ENCODE data around the gene ANO5.

The ANO5 gene

DNA sequence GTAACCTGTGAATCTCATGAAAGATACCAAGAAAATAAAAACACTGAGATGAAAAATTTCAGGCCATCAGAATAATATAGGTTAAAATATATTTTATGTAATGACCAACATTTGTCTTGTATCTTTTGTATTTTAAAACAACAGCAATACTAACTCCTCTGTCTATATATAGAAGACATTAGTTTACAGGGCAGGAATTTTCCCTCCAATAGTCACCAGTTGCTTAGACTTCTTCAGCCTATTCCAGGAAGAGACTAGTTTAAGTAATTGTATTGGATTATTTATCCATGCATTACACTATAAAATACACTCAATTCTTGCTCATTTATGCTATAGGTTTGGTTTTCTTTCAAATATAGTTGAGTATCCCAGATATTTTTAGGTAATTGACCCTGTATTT is 24.1 kb downstream of the ANO5 start:
- DNase-seq (ENCODE audit: low read depth, low spot score): no peak
- H3K4me3 ChIP-seq (ENCODE audit: low read depth, low read length): no peak overlapping the region
- in situ Hi-C loops (cut with HindIII; ENCODE audit: low sequenced_read_pairs): no loop called here
- TF ChIP-seq, protein P1, sequence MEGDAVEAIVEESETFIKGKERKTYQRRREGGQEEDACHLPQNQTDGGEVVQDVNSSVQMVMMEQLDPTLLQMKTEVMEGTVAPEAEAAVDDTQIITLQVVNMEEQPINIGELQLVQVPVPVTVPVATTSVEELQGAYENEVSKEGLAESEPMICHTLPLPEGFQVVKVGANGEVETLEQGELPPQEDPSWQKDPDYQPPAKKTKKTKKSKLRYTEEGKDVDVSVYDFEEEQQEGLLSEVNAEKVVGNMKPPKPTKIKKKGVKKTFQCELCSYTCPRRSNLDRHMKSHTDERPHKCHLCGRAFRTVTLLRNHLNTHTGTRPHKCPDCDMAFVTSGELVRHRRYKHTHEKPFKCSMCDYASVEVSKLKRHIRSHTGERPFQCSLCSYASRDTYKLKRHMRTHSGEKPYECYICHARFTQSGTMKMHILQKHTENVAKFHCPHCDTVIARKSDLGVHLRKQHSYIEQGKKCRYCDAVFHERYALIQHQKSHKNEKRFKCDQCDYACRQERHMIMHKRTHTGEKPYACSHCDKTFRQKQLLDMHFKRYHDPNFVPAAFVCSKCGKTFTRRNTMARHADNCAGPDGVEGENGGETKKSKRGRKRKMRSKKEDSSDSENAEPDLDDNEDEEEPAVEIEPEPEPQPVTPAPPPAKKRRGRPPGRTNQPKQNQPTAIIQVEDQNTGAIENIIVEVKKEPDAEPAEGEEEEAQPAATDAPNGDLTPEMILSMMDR (IDR thresholded peaks at IDR 0.05; ENCODE audit: low read depth, low read length): no peak

GRCh38 chr11:22221143-22221542 is 28.3 kb downstream of the ANO5 start:
- no peak for DNase-seq (ENCODE audit: low read depth, low spot score)
- H3K4me3 ChIP-seq (ENCODE audit: low read depth, low read length): no peak overlapping the region
- TF ChIP-seq, protein P1 (IDR thresholded peaks at IDR 0.05; ENCODE audit: low read depth, low read length): no peak
- in situ Hi-C loops (cut with HindIII; ENCODE audit: low sequenced_read_pairs): no loop called here

GRCh38 chr11:22225190-22225589 is 32.3 kb downstream of the ANO5 start:
- TF ChIP-seq, protein P1 (IDR thresholded peaks at IDR 0.05; ENCODE audit: low read depth, low read length): no peak
- no peak overlapping the region for H3K4me3 ChIP-seq (ENCODE audit: low read depth, low read length)
- in situ Hi-C loops (cut with HindIII; ENCODE audit: low sequenced_read_pairs): no loop called here
- DNase-seq (ENCODE audit: low read depth, low spot score): no peak

GRCh38 chr11:22234743-22235142 is 41.9 kb downstream of the ANO5 start:
- in situ Hi-C loops (cut with HindIII; ENCODE audit: low sequenced_read_pairs): no loop called here
- TF ChIP-seq, protein P1 (IDR thresholded peaks at IDR 0.05; ENCODE audit: low read depth, low read length): no peak
- no peak overlapping the region for H3K4me3 ChIP-seq (ENCODE audit: low read depth, low read length)
- no peak for DNase-seq (ENCODE audit: low read depth, low spot score)

DNA sequence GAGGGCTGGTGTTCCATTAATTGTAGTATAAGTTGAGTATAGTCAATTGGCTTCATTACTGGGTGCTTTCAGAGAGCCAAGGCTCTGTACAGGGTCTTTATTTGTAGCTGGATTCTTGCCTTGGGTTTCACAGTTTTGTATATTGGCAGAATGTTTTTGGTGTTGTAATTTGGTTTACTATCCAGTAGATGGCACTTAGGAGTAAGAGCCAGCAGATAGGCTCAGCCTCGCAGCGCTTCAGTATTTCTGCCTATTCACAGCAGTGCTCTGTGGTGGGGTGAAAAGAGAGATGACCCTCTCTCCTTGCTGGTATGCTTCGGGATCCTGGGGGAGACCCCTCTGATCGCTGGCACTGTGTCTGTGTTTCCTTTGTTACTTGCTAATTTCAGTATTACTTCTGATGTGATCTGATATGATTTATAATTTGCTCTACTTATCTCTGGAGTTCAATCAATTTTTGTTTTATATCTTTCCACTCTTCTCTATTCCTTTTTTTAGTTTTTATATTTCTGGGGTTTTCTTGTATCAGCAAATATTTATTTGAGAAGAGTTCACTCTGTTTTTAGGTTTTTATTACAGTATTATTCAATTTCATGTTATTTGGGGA is 52.2 kb downstream of the ANO5 start:
- no peak overlapping the region for H3K4me3 ChIP-seq (ENCODE audit: low read depth, low read length)
- TF ChIP-seq, protein P1 (IDR thresholded peaks at IDR 0.05; ENCODE audit: low read depth, low read length): peak; percentile 69
- in situ Hi-C loops (cut with HindIII; ENCODE audit: low sequenced_read_pairs): no loop called here
- DNase-seq (ENCODE audit: low read depth, low spot score): peak; percentile 37

GRCh38 chr11:22246992-22247391 is 54.1 kb downstream of the ANO5 start:
- TF ChIP-seq, protein P1 (IDR thresholded peaks at IDR 0.05; ENCODE audit: low read depth, low read length): no peak
- H3K4me3 ChIP-seq (ENCODE audit: low read depth, low read length): no peak overlapping the region
- DNase-seq (ENCODE audit: low read depth, low spot score): no peak
- in situ Hi-C loops (cut with HindIII; ENCODE audit: low sequenced_read_pairs): no loop called here
